Glutamatergic neuron (in vitro differentiated cells): ENCODE measurements around the gene DAPK1. TPM values are rescaled to one million over a fixed set of nuclear protein-coding genes. Genes with fewer than 3 reads are reported as not detected.
A peak's percentile ranks its signal among the peaks of the same experiment; 100 is the strongest.

Experiments used
- DNase-seq: peaks from one replicate; pipeline ENCODE4 v3.0.0; 2022
- H3K27ac Mint-ChIP-seq: one replicate; pipeline ENCODE4 v1.8.0; 2020; ENCODE audit warnings: mild to moderate bottlenecking, mixed read lengths, inconsistent platforms; ENCODE audit not compliant: unreplicated experiment
- H3K27me3 Mint-ChIP-seq: one replicate; pipeline ENCODE4 v1.8.0; 2020; ENCODE audit warnings: mild to moderate bottlenecking, moderate library complexity, mixed read lengths, inconsistent platforms; ENCODE audit not compliant: unreplicated experiment
- H3K36me3 Mint-ChIP-seq: one replicate; pipeline ENCODE4 v1.8.0; 2020; ENCODE audit warnings: mild to moderate bottlenecking, mixed read lengths, inconsistent platforms; ENCODE audit not compliant: unreplicated experiment
- H3K4me1 Mint-ChIP-seq: one replicate; pipeline ENCODE4 v1.8.0; 2020; ENCODE audit warnings: mild to moderate bottlenecking, low read depth, mixed read lengths, inconsistent platforms; ENCODE audit not compliant: unreplicated experiment
- H3K4me3 Mint-ChIP-seq: one replicate; pipeline ENCODE4 v1.8.0; 2020; ENCODE audit warnings: mild to moderate bottlenecking, mixed read lengths, inconsistent platforms; ENCODE audit not compliant: unreplicated experiment
- H3K9me3 Mint-ChIP-seq: one replicate; pipeline ENCODE4 v1.8.0; 2020; ENCODE audit warnings: mild to moderate bottlenecking, moderate library complexity, mixed read lengths, inconsistent platforms; ENCODE audit not compliant: unreplicated experiment
- CTCF ChIP-seq: fragments of 200-600 bp; sonication (generic); IDR thresholded peaks from one replicate; pipeline ENCODE4 v1.5.0; 2021; ENCODE audit not compliant: partially characterized antibody, unreplicated experiment
- total RNA-seq: library from RNA; stranded (reverse); fragmentation: NEBNext Ultra II Directional; extraction: Animal tissue kit (Norgen Biotek cat#: 25700); gene quantifications from one replicate; pipeline ENCODE4 v1.2.1, GENCODE V29; 2021; ENCODE audit not compliant: unreplicated experiment

Gene DAPK1
- total RNA-seq, 1 donor from 2014 or later, result 384 TPM

DNA sequence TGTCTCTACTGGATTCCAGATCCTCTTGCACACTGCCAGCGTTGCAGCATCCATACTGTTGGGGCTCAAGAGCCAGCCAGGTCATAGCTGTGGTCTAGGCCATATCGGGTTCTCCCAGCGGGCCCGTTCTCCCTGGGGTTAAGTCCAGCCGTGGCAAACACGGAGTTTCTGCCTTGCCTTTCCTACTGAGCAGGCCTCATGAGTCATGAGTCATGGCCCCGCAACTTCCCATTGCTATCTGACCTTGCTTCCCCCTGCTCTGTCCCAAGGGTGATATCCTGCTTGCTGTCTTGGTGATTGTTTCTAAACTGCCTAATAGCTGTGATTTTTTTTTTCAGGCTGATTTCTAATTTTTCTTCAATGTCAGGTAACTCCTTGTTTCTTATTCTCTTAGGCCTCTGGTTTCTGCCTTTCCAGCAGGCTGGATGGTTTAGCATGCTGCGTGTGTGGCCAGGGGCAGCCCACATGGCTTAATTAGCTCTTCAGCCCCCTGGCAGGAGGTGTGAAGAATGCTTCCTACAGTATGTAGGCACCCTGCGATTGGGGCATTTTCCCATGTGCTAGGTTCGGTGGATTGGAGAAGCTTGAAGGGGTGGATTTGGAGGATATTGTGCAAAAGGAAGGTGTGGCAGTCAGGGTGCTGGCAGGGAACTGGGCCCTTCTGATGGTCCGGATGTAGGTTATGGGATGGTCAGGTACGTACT is 18.7 kb downstream of the DAPK1 start:
- H3K27me3 Mint-ChIP-seq, result peaks cover 9% of the 10 kb centered on the region
- peak; percentile 19 for DNase-seq

GRCh38 chr9:87516926-87517290 is 19.2 kb downstream of the DAPK1 start:
- DNase-seq, result no peak
- peaks cover 7% of the 10 kb centered on the region for H3K27me3 Mint-ChIP-seq
- H3K4me1 Mint-ChIP-seq, result peaks cover 60% of the 10 kb centered on the region
- TF ChIP-seq CTCF, result no peak
- peak overlapping the region; percentile 46 for H3K27ac Mint-ChIP-seq
- H3K4me3 Mint-ChIP-seq, result no peak overlapping the region
- H3K36me3 Mint-ChIP-seq, result peaks cover 6% of the 10 kb centered on the region
- peaks cover 9% of the 10 kb centered on the region for H3K9me3 Mint-ChIP-seq

More for the DNA sequence above, 18.7 kb downstream of the DAPK1 start:
- peaks cover 7% of the 10 kb centered on the region for H3K36me3 Mint-ChIP-seq
- TF ChIP-seq CTCF, result no peak
- H3K27ac Mint-ChIP-seq, result peak overlapping the region; percentile 46
- H3K4me1 Mint-ChIP-seq, result peaks cover 61% of the 10 kb centered on the region
- peak overlapping the region; percentile 51 for H3K4me3 Mint-ChIP-seq
- peaks cover 10% of the 10 kb centered on the region for H3K9me3 Mint-ChIP-seq

DNA sequence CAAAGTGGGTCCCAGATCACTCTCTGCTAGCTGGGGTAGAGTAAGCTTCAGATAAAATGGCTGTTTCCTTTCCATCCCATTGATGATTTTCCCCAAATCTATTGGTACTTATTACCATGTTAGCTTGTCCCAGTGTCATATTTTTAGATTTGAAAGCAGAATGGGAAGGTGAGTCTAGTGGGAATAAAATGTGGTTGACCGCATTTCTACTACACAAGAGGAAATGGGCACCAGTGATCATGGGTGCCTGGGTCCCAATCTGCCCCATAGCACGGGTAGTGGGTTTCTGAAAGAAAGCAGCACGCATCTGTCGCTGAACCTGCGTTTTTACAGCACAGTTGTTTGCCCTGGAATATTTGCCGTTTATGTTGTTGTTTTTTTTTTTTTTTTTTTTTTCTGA is 20.1 kb downstream of the DAPK1 start:
- H3K27ac Mint-ChIP-seq, result no peak overlapping the region
- no peak for DNase-seq
- peaks cover 6% of the 10 kb centered on the region for H3K36me3 Mint-ChIP-seq
- peaks cover 7% of the 10 kb centered on the region for H3K27me3 Mint-ChIP-seq
- no peak for TF ChIP-seq CTCF
- peaks cover 9% of the 10 kb centered on the region for H3K9me3 Mint-ChIP-seq
- H3K4me1 Mint-ChIP-seq, result peaks cover 60% of the 10 kb centered on the region
- no peak overlapping the region for H3K4me3 Mint-ChIP-seq

- Mint-ChIP-seq H3K4me1 (peaks cover 54% of the 10 kb centered on the region), H3K27me3 (peaks cover 7% of the 10 kb centered on the region), H3K4me3 (no peak overlapping the region), H3K36me3 (no peaks in the 10 kb centered on the region), H3K9me3 (peaks cover 6% of the 10 kb centered on the region), H3K27ac (no peak overlapping the region)
- DNase-seq, result no peak
- no peak for TF ChIP-seq CTCF
Observed at GRCh38 chr9:87518702-87519335, 21.2 kb downstream of the DAPK1 start.

DNA sequence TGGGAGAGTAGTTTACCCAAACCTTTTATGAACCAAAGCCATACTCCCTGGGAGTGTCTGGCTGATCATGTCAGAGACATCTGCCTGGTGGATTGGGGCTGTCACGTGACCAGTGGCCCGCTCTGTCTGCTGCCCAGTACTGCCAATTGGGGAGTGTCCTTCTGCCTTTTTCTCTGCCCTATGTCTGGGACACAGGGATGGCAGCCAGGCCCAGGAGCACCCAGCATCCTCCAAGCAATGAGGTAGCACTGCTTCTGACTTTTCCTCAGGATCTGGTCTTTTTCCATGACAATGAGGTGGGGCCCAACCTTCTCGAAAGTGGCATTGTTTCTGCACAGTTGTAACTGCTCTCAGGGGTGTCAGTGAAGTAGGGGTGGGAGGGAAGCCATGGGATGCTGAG is 21.8 kb downstream of the DAPK1 start:
- DNase-seq, result no peak
- peaks cover 6% of the 10 kb centered on the region for H3K9me3 Mint-ChIP-seq
- no peaks in the 10 kb centered on the region for H3K36me3 Mint-ChIP-seq
- H3K4me3 Mint-ChIP-seq, result no peak overlapping the region
- H3K4me1 Mint-ChIP-seq, result peaks cover 48% of the 10 kb centered on the region
- no peak for TF ChIP-seq CTCF
- peak overlapping the region; percentile 11 for H3K27ac Mint-ChIP-seq
- peaks cover 4% of the 10 kb centered on the region for H3K27me3 Mint-ChIP-seq
